ENCODE results near the gene GMDS.

- TF ChIP-seq POLR2A (IDR thresholded peaks at IDR 0.05; ENCODE audit: low read depth, low read length) (no peak), POLR2AphosphoS5 (IDR thresholded peaks at IDR 0.05; ENCODE audit: low read depth, low read length) (no peak), TAF1 (IDR thresholded peaks at IDR 0.05; ENCODE audit: borderline replicate concordance, low read depth, low read length) (no peak)
Observed at GRCh38 chr6:2204272-2204671, 41.1 kb downstream of the GMDS start.

Data from GM12892 (cell line).